ENCODE data around the gene C16orf92. TPM values are rescaled to one million over a fixed set of nuclear protein-coding genes. Genes with fewer than 3 reads are reported as not detected.

The C16orf92 gene
- total and polyA plus RNA-seq, 2 of the 13 experiments (the other 11 are each of a cell fraction or from before 2014, with no cell fraction given), result not detected

- TF ChIP-seq BRCA1 (CRISPR knock-in tag; IDR thresholded peaks at IDR 0.05), result no peak; the same call in 1 of the 2 replicates
- TF ChIP-seq ATRX (CRISPR knock-in tag; IDR thresholded peaks at IDR 0.05; ENCODE audit: borderline replicate concordance), result 0 out of 2 replicates have a peak, but pooled peaks have one; percentile 1
- TF ChIP-seq ELF1 (CRISPR knock-in tag; IDR thresholded peaks at IDR 0.05), result no peak
- TF ChIP-seq ZNF275 (CRISPR knock-in tag; IDR thresholded peaks at IDR 0.05; ENCODE audit: borderline replicate concordance), result peak; percentile 79; the same call in 1 of the 2 replicates
- TF ChIP-seq NCOA1 (CRISPR knock-in tag; IDR thresholded peaks at IDR 0.05), result no peak
- peak; percentile 2; the same call in 1 of the 2 replicates for TF ChIP-seq ZBTB10 (CRISPR knock-in tag; IDR thresholded peaks at IDR 0.05; ENCODE audit: borderline replicate concordance)
- 0 out of 2 replicates have a peak, but pooled peaks have one; percentile 40 for TF ChIP-seq ZNF556 (CRISPR knock-in tag; IDR thresholded peaks at IDR 0.05; ENCODE audit: borderline replicate concordance)
- peak; percentile 73 for TF ChIP-seq HNRNPK (IDR thresholded peaks at IDR 0.05; ENCODE audit: low read depth, low read length, poor library complexity, severe bottlenecking)
- TF ChIP-seq ZNF776 (CRISPR knock-in tag; IDR thresholded peaks at IDR 0.05), result peak; percentile 81
- TF ChIP-seq NFYC (CRISPR knock-in tag; IDR thresholded peaks at IDR 0.05), result 0 out of 2 replicates have a peak, but pooled peaks have one; percentile 24
- peak; percentile 47; the same call in 1 of the 2 replicates for TF ChIP-seq CBX5 (CRISPR knock-in tag; IDR thresholded peaks at IDR 0.05; ENCODE audit: borderline replicate concordance)
- peak; percentile 41; the same call in 1 of the 2 replicates for TF ChIP-seq MEIS2 (CRISPR knock-in tag; IDR thresholded peaks at IDR 0.05)
- peak; percentile 42; the same call in 1 of the 2 replicates for TF ChIP-seq MXD4 (CRISPR knock-in tag; IDR thresholded peaks at IDR 0.05)
- TF ChIP-seq HOXA9 (CRISPR knock-in tag; IDR thresholded peaks at IDR 0.05; ENCODE audit: borderline replicate concordance), result no peak
- TF ChIP-seq ZBTB26 (CRISPR knock-in tag; IDR thresholded peaks at IDR 0.05; ENCODE audit: borderline replicate concordance), result peak; percentile 35; the same call in 1 of the 2 replicates
- TF ChIP-seq ZNF510 (CRISPR knock-in tag; IDR thresholded peaks at IDR 0.05; ENCODE audit: low read depth), result 0 out of 2 replicates have a peak, but pooled peaks have one; percentile 25
- TF ChIP-seq E2F5 (CRISPR knock-in tag; conservative IDR thresholded peaks at IDR 0.05), result no peak
These were observed 41.1 kb downstream of the C16orf92 start (continued) for GRCh38 chr16:30063893-30064728.
